ENCODE results near the gene STK40.

The STK40 gene

DNA sequence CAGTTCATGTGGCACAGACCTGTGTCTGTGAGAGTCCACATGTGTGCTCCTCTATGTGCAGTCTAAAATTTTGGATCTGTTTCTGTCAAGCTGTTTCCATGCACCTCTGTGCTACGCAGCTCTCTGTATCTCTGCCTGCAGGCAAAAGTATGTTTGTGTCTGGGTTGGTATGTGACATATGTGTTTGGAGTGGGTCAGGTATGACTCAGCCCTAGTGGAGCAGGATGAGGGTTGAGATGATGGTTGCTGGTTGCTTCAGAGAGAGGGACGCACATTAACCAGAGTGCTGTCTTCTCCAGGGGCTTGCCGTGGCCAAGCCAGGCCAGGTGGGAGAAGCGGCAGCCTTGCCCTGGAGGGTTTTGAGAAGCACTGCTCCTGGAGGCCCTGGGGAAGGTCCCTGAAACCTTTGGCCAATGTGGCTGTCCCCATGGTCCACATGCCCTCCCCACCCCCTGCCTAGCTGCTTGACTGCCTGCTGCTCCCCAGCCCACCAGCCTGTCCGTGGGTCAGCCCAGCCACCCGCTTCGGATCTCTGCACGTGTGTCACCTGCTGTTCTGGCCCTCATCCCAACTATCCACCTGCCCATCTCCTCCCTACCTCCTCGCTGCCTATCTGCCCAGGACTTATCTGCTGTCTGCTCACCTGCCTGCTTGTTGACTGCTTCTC lies 58.2 kb downstream of the STK40 start:
- Histone ChIP-seq H3K27me3 (ENCODE audit: control insufficient read depth, insufficient read depth, low read length) (peaks cover 23% of the 10 kb centered on the region), H3K9me3 (ENCODE audit: control insufficient read depth, insufficient read depth, low read depth, low read length) (no peaks in the 10 kb centered on the region), H3K4me1 (ENCODE audit: control insufficient read depth, insufficient read depth, low read length) (peaks cover 11% of the 10 kb centered on the region), H3K27ac (ENCODE audit: low read depth, low read length) (no peak overlapping the region), H3K4me3 (ENCODE audit: low read depth, low read length) (no peak overlapping the region), H3K36me3 (ENCODE audit: control insufficient read depth, insufficient read depth, low read length) (no peaks in the 10 kb centered on the region), H3K9ac (ENCODE audit: low read length) (no peak overlapping the region)

DNA sequence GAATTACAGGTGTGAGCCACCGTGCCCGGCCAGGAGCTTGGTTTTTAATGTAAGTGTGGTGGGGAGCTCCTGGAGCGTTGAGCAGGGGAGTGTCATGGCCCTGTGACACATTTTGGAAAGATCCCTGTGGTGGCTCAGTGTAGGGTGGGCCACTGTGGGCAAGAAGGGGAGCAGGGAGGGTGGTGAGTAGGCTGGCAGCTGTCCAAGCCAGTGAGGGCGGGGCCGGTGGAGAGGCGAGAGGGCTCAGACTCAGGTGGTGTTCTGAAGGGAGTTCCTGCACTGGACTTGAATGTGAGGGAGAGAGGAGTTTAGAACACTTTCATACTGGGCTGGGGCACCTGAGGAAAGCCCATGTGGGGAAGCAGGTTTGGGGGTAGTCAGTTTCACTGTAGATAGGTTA lies 59.2 kb downstream of the STK40 start:
- Histone ChIP-seq H3K36me3 (ENCODE audit: control insufficient read depth, insufficient read depth, low read length) (no peaks in the 10 kb centered on the region), H3K27ac (ENCODE audit: low read depth, low read length) (no peak overlapping the region), H3K4me3 (ENCODE audit: low read depth, low read length) (no peak overlapping the region), H3K9ac (ENCODE audit: low read length) (no peak overlapping the region), H3K4me1 (ENCODE audit: control insufficient read depth, insufficient read depth, low read length) (peaks cover 19% of the 10 kb centered on the region), H3K27me3 (ENCODE audit: control insufficient read depth, insufficient read depth, low read length) (peaks cover 27% of the 10 kb centered on the region), H3K9me3 (ENCODE audit: control insufficient read depth, insufficient read depth, low read depth, low read length) (no peaks in the 10 kb centered on the region)

DNA sequence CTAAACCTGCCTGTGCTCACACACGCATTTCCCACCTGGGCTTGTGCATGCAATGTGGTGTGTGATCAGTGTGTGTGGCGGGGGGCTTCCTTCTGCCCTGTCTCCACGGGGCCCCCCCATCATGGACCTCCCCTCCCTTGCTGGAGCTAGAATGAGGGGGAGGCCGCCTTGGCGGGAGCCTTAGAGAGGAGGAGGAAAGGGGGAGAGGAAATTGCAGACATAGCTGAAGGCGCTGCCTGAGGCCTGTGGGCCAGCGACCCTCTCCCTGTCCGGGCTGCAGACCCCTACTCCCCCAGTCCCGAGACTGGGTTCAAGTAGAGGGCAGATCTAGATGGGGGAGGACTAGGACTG lies 61.4 kb downstream of the STK40 start:
- Histone ChIP-seq H3K27ac (ENCODE audit: low read depth, low read length) (no peak overlapping the region; the same call in 1 of the 2 replicates), H3K36me3 (ENCODE audit: control insufficient read depth, insufficient read depth, low read length) (no peaks in the 10 kb centered on the region), H3K9me3 (ENCODE audit: control insufficient read depth, insufficient read depth, low read depth, low read length) (no peaks in the 10 kb centered on the region), H3K4me1 (ENCODE audit: control insufficient read depth, insufficient read depth, low read length) (peaks cover 28% of the 10 kb centered on the region), H3K4me3 (ENCODE audit: low read depth, low read length) (peak overlapping the region; percentile 68), H3K9ac (ENCODE audit: low read length) (peak overlapping the region; percentile 54), H3K27me3 (ENCODE audit: control insufficient read depth, insufficient read depth, low read length) (peaks cover 37% of the 10 kb centered on the region)

DNA sequence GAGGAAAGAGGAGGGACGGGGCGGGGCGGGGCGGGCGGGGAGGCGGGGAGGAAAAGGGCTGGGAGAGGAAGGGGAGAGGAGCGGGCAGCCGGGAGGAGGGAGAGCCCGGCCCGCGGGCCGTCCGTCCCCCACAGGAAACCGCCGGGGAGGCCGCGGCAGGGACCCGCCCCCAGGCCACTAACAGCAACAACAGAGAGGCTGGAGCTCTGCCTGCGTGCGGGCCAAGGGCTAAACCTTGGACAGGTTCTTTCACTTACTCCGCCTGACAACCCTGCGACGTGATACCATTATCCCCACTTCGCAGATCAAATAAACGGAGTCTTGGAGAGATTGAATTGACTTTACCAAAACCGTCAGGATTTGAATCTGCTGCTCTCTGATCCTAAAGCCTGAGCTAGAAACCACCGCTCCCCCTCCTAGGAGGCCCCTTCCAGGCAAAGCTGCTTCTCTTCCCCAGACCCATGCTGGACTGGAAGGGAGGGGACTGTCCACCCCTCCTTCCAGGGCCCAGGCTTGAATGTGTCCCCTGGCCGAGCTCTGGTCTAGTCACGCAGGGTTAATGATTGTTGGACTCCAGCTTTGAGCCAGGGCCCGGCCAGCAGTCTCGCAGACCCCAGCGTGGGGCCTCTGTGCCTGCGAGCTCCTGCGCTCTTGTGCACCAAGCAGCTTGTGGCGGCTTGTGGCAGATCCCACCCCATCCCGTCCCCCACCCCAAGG lies 61.9 kb downstream of the STK40 start, which contains the start of gene EVA1B:
Gene EVA1B, minus strand, starts transcription at position 10 of the 717 bp plus-strand sequence. CDS start 608 bp downstream, outside the sequence.
- peaks cover 28% of the 10 kb centered on the region for H3K4me1 ChIP-seq (ENCODE audit: control insufficient read depth, insufficient read depth, low read length)
- peak within 1 kb of the TSS; percentile 77 for H3K9ac ChIP-seq (ENCODE audit: low read length)
- no peaks in the 10 kb centered on the region for H3K9me3 ChIP-seq (ENCODE audit: control insufficient read depth, insufficient read depth, low read depth, low read length)
- peak within 1 kb of the TSS; percentile 68 for H3K4me3 ChIP-seq (ENCODE audit: low read depth, low read length)
- no peaks in the 10 kb centered on the region for H3K36me3 ChIP-seq (ENCODE audit: control insufficient read depth, insufficient read depth, low read length)
- peaks cover 38% of the 10 kb centered on the region for H3K27me3 ChIP-seq (ENCODE audit: control insufficient read depth, insufficient read depth, low read length)
- H3K27ac ChIP-seq (ENCODE audit: low read depth, low read length): no peak within 1 kb of the TSS; the same call in 1 of the 2 replicates

DNA sequence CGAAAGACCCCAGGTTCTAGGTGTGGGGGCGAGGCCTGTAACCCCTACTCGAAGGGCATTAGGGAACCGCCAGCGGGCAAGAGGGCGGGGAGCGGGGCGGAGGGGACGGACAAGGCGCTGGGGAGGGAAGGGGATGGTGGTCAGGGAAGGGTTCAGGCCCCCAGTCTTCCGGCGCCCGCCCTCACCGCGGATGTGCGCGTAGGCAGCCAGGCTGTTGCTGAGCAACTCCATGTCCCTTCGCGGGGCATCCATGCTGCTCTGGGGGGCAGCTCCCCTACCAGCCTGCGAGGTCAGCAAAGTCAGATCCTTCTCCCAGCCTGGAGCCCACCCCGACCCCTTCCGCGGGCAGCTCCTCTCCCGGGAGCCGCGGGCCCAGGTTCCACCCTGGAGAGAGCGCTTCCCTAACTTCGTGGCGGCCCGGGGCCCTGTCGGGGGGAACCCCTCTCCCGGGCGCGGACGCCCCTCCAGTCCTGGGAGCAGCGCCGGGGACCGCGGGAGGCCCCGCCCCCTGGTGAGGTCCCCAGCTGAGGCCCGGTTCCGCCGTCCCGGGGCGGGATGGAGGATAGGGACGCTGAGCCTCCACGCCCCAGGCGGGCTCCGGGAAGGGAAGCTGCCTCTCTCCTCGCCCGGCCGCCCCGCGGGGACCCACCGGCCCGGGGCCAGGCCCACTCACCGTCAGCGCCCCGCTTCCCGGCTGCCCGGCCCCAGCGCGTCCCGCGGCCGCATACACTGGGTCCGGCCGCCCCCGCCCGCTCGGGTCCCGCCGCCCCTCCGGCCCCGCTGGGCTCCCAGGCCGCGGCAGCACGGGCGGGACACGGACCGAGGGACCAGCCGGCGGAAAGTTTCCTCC lies 62.7 kb downstream of the STK40 start:
- no peaks in the 10 kb centered on the region for H3K9me3 ChIP-seq (ENCODE audit: control insufficient read depth, insufficient read depth, low read depth, low read length)
- H3K36me3 ChIP-seq (ENCODE audit: control insufficient read depth, insufficient read depth, low read length): 0 out of 2 replicates have a peak, but pooled peaks cover 2% of the 10 kb centered on the region
- H3K4me3 ChIP-seq (ENCODE audit: low read depth, low read length): peak overlapping the region; percentile 68
- H3K4me1 ChIP-seq (ENCODE audit: control insufficient read depth, insufficient read depth, low read length): peaks cover 28% of the 10 kb centered on the region
- no peak overlapping the region; the same call in 1 of the 2 replicates for H3K27ac ChIP-seq (ENCODE audit: low read depth, low read length)
- H3K27me3 ChIP-seq (ENCODE audit: control insufficient read depth, insufficient read depth, low read length): peaks cover 38% of the 10 kb centered on the region
- peak overlapping the region; percentile 77 for H3K9ac ChIP-seq (ENCODE audit: low read length)

DNA sequence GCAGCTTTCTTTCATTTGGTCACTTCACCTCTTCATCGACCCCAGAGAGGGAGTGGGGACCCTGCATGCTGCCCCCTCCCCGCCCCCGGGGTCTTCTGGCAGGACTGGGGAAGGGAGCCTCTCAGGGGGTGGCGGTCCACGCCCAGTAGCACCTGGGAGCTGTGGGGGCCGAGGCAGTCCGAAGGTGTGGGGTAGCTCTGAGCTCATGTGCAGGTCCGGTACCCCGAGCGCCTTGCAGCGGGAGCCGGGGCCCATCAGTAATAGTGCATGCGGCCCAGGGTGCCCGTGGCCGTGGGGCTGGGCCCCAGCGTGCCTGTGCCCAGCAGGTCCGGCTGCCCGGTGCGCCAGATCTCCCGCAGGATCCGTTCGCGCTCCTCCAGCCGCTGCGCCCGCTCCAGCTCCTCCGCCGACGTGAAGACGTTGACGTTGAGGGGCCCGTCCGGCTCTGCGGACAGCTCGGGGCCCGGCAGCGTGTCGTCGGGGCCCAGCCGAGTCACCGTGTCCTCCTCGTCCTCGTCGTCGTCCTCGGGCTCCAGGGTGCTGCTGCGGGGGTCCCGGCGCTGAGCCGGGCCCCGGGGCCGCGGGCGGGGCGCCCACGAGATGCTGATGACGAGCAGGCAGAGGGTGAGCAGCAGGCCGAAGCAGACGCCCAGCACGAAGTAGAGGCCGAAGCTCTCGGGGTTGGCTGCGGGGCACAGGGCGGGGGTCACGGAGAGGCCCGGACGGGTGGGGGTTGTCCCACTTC lies 63.5 kb downstream of the STK40 start:
- H3K27ac ChIP-seq (ENCODE audit: low read depth, low read length): no peak overlapping the region

DNA sequence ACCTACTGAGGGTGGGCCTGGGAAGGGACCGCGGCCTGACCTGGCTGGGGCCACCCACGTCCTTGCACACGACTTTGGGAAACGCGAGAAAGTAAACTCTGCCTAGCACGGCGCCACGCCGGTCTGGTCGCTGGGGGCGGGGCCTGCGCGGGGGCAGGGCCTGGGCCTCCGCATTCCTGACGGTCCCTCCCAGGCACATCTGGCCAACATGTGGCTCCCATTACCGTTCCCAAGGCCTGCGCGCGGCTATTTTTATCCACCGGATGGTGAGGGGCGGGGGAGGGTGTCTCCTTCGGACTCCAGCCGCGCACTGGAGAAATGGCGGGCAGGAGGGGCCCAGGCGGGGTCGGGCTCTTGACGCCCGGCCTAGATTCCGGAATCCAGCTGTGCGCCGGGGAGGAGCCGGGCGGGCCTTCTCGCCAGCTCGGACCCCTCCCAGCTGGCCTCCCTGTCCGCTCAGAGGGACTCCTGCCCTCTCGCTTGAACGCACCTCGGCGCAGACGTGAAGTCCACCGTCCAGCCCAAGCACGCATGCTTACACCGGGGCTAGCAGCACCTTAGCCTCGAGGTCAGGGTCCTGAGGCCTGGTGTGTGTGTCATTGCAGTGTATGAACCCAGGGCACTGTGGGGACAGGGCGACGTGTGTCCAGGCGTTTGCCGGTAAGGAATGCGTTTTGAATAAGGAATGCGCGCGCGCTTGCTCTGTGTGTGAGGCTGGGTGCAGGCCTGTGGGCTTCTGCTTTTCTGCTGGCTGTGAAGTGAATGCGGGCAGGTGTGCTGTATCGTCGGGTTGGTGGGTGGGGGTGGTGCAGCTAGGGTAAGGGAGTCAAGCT lies 64.4 kb downstream of the STK40 start:
- Histone ChIP-seq H3K9ac (ENCODE audit: low read length) (peak overlapping the region; percentile 64), H3K9me3 (ENCODE audit: control insufficient read depth, insufficient read depth, low read depth, low read length) (no peaks in the 10 kb centered on the region)

More for the DNA sequence above, 63.5 kb downstream of the STK40 start:
- H3K4me1 ChIP-seq (ENCODE audit: control insufficient read depth, insufficient read depth, low read length): peaks cover 28% of the 10 kb centered on the region
- H3K9ac ChIP-seq (ENCODE audit: low read length): peak overlapping the region; percentile 62
- H3K9me3 ChIP-seq (ENCODE audit: control insufficient read depth, insufficient read depth, low read depth, low read length): no peaks in the 10 kb centered on the region
- peaks cover 38% of the 10 kb centered on the region for H3K27me3 ChIP-seq (ENCODE audit: control insufficient read depth, insufficient read depth, low read length)
- H3K4me3 ChIP-seq (ENCODE audit: low read depth, low read length): peak overlapping the region; percentile 68
- 0 out of 2 replicates have a peak, but pooled peaks cover 4% of the 10 kb centered on the region for H3K36me3 ChIP-seq (ENCODE audit: control insufficient read depth, insufficient read depth, low read length)

DNA sequence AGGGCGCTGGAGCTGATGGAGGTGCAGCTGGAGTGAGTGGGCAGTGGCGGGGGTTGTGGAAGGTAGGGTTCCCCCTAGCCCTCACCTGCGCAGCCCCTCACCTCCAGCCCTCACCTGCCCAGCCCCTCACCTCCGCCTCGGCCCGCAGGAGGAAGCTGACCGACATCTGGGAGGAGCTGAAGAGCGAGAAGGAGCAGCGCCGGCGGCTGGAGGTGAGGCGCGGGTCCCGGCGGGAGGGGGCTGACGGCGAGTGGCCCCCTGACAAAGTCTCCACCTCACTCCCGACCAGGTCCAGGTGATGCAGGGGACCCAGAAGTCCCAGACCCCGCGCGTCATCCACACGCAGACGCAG lies 65.0 kb downstream of the STK40 start:
- H3K9ac ChIP-seq (ENCODE audit: low read length): peak overlapping the region; percentile 64
- peaks cover 28% of the 10 kb centered on the region for H3K4me1 ChIP-seq (ENCODE audit: control insufficient read depth, insufficient read depth, low read length)
- H3K4me3 ChIP-seq (ENCODE audit: low read depth, low read length): peak overlapping the region; percentile 68
- peaks cover 38% of the 10 kb centered on the region for H3K27me3 ChIP-seq (ENCODE audit: control insufficient read depth, insufficient read depth, low read length)
- peak overlapping the region; percentile 2; the same call in 1 of the 2 replicates for H3K27ac ChIP-seq (ENCODE audit: low read depth, low read length)
- no peaks in the 10 kb centered on the region for H3K9me3 ChIP-seq (ENCODE audit: control insufficient read depth, insufficient read depth, low read depth, low read length)
- H3K36me3 ChIP-seq (ENCODE audit: control insufficient read depth, insufficient read depth, low read length): 0 out of 2 replicates have a peak, but pooled peaks cover 4% of the 10 kb centered on the region

More for the DNA sequence above, 64.4 kb downstream of the STK40 start:
- Histone ChIP-seq H3K4me1 (ENCODE audit: control insufficient read depth, insufficient read depth, low read length) (peaks cover 28% of the 10 kb centered on the region), H3K27ac (ENCODE audit: low read depth, low read length) (peak overlapping the region; percentile 2; the same call in 1 of the 2 replicates), H3K27me3 (ENCODE audit: control insufficient read depth, insufficient read depth, low read length) (peaks cover 38% of the 10 kb centered on the region), H3K36me3 (ENCODE audit: control insufficient read depth, insufficient read depth, low read length) (0 out of 2 replicates have a peak, but pooled peaks cover 4% of the 10 kb centered on the region), H3K4me3 (ENCODE audit: low read depth, low read length) (peak overlapping the region; percentile 68)

DNA sequence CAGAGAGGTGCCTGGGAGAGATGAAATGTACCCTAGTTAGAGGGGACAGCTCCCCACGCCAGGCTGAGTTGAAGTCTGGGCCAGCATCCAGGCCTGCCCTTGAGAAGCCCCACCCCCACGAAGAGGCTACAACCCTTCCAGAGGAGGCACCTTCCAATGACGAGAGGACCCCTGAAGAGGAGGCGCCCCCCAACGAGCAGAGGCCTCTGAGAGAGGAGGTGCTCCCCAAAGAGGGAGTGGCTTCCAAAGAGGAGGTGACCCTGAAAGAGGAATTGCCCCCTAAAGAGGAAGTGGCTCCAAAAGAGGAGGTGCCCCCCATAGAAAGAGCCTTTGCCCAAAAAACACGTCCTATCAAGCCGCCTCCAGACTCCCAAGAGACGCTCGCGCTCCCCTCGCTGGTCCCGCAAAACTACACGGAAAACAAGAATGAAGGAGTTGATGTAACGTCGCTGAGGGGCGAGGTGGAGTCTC lies 65.4 kb downstream of the STK40 start:
- Histone ChIP-seq H3K9me3 (ENCODE audit: control insufficient read depth, insufficient read depth, low read depth, low read length) (no peaks in the 10 kb centered on the region), H3K27me3 (ENCODE audit: control insufficient read depth, insufficient read depth, low read length) (peaks cover 38% of the 10 kb centered on the region), H3K4me1 (ENCODE audit: control insufficient read depth, insufficient read depth, low read length) (peaks cover 28% of the 10 kb centered on the region), H3K9ac (ENCODE audit: low read length) (peak overlapping the region; percentile 64), H3K36me3 (ENCODE audit: control insufficient read depth, insufficient read depth, low read length) (0 out of 2 replicates have a peak, but pooled peaks cover 4% of the 10 kb centered on the region), H3K4me3 (ENCODE audit: low read depth, low read length) (peak overlapping the region; percentile 68), H3K27ac (ENCODE audit: low read depth, low read length) (peak overlapping the region; percentile 2; the same call in 1 of the 2 replicates)

Measured in HUES6 (cell line).